GM10266 (cell line): ENCODE data around the gene ATRAID.
A peak's percentile ranks its signal among the peaks of the same experiment; 100 is the strongest.

Experiments
- DNase-seq: peaks from one replicate; pipeline ENCODE4 v3.0.0; 2012; ENCODE audit errors: extremely low spot score
- TF ChIP-seq, protein P1 (sequence below): IDR thresholded peaks from 2 replicates; pipeline ENCODE4 v1.5.1; 2012; ENCODE audit warnings: mild to moderate bottlenecking, low read depth; ENCODE audit not compliant: control insufficient read depth, insufficient read depth; ENCODE audit errors: missing control alignments

The ATRAID gene

GRCh38 chr2:27263287-27264252 is 51.7 kb downstream of the ATRAID start:
- TF ChIP-seq, protein P1, sequence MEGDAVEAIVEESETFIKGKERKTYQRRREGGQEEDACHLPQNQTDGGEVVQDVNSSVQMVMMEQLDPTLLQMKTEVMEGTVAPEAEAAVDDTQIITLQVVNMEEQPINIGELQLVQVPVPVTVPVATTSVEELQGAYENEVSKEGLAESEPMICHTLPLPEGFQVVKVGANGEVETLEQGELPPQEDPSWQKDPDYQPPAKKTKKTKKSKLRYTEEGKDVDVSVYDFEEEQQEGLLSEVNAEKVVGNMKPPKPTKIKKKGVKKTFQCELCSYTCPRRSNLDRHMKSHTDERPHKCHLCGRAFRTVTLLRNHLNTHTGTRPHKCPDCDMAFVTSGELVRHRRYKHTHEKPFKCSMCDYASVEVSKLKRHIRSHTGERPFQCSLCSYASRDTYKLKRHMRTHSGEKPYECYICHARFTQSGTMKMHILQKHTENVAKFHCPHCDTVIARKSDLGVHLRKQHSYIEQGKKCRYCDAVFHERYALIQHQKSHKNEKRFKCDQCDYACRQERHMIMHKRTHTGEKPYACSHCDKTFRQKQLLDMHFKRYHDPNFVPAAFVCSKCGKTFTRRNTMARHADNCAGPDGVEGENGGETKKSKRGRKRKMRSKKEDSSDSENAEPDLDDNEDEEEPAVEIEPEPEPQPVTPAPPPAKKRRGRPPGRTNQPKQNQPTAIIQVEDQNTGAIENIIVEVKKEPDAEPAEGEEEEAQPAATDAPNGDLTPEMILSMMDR, result no peak
- DNase-seq, result peak; percentile 62

DNA sequence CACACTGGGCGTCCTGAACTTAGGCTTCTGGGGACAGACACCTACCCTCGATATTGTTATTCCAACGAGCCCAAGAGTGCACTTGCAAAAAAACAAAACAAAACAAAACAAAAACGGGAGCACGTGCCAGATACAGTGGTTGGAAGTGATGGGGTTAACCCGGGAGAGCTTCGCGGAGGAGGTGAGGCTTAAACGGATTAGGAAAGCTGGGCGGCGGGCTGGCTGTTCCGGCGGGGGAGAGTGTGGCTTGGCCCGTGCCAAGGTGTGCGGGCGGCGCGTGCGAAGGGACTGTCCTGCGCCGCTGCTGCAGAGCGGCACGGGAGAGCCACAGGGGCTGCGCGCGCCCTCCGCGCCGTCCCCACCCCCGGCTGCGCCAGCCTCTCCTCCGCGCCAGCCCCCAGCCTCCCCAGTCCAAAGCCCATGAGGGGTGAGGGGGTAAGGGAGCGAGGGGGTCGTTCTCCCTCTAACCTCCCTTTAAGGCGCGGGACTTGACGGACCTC is 52.5 kb downstream of the ATRAID start:
- TF ChIP-seq, protein P1, result no peak
- DNase-seq, result no peak

DNA sequence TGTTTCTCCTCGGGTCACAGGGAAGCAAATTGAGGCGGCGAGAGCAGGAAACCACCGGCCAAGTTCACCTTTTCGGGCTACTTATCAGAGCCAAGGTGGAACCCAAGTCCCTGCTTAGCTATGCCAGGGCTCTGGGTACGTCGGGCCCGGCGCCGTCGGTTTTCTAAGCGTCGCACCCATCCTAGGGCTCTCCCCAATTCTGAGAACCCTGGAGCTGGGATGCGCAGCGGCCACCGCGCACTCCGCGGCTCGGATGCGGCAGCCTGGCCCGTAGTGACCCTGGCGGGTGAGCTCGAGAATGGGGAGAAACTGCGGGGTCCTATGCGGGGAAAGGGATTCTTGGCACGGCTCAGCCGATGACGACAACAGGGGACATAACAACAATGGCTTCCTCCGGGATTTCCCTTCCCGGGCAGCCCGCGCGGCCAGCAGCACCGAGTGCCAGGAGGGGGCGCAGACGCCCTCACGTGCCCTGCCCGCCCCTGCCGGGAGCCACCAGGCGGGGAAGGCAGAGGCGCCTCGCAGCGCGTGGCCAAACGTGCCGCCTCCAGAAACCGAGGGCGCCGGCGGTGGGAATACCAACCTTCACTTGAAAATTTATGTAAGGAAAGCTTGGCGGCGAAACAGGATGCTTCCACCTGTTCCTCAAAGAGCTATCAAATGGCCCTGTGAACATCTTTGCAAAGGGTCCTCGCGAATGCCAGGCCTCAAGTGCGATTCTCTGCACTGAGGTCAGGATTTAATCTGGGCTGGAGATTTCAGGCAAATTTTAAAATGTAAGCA is 53.1 kb downstream of the ATRAID start:
- peak; percentile 83 for DNase-seq
- TF ChIP-seq, protein P1, result peak; percentile 55

DNA sequence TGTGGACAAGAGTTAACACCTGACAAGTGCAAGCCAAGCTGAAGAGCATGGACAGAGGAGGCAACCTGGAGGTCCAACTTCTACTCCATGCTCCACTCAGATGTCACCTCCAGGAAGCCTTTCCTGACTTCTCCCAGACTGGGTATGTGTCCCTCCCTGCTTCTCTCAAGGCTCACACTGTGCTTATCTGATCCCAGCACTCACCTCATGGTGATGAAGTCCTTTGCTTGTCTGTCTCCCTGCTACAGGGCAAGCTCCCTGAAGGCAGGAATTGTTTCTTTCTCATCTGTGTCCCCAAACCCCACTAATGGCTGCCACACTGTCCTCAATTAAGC is 53.7 kb downstream of the ATRAID start:
- TF ChIP-seq, protein P1, result no peak
- DNase-seq, result no peak
